Keratinocyte (primary cell): Measurements from ENCODE around the gene TNS3. TPM values are rescaled to one million over a fixed set of nuclear protein-coding genes. Genes with fewer than 3 reads are reported as not detected.

ENCODE experiments used
- DNase-seq: peaks from one replicate; pipeline ENCODE4 v3.0.0-alpha.2; 2011; ENCODE audit warnings: low read depth, missing footprints, low spot score
- FAIRE-seq: peaks from 2 replicates; lab custom pipeline; 2011; peaks lifted over from hg19 to GRCh38; lab: Jason Lieb, UNC
- H2AFZ ChIP-seq: 2 replicates; pipeline ENCODE4 v1.6.0; 2012; ENCODE audit warnings: low read length, control low read depth, inconsistent platforms; ENCODE audit not compliant: control insufficient read depth
- H3K27ac ChIP-seq: 2 replicates; pipeline ENCODE4 v1.5.1; 2011; ENCODE audit warnings: low read length; ENCODE audit not compliant: control insufficient read depth, insufficient read depth
- H3K27me3 ChIP-seq: 3 replicates; pipeline ENCODE4 v1.6.0; 2011; ENCODE audit warnings: low read length; ENCODE audit not compliant: control insufficient read depth, insufficient read depth; ENCODE audit errors: extremely low read depth
- H3K36me3 ChIP-seq, 2 experiments: 2 replicates in 1 of 2; 3 replicates in 1 of 2; pipeline ENCODE4 v1.5.1; 2011; ENCODE audit warnings: low read length in 2 of 2, mild to moderate bottlenecking in 1 of 2; ENCODE audit not compliant: control insufficient read depth in 2 of 2, insufficient read depth in 2 of 2; ENCODE audit errors: extremely low read depth in 1 of 2
- H3K4me1 ChIP-seq: 3 replicates; pipeline ENCODE4 v1.5.1; 2011; ENCODE audit warnings: low read length; ENCODE audit not compliant: control insufficient read depth, insufficient read depth; ENCODE audit errors: extremely low read depth
- H3K4me2 ChIP-seq: 3 replicates; pipeline ENCODE4 v1.6.0; 2011; ENCODE audit warnings: low read depth, low read length; ENCODE audit not compliant: control insufficient read depth, insufficient read depth; ENCODE audit errors: extremely low read depth
- H3K4me3 ChIP-seq, 3 experiments: fragments of 200-600 bp in 1 of 3; sonication (generic) in 1 of 3; 2 replicates in 2 of 3; 3 replicates in 1 of 3; pipeline ENCODE4 v1.5.1; 2011 to 2016; ENCODE audit warnings: low read length in 3 of 3, mild to moderate bottlenecking in 3 of 3, control low read depth in 2 of 3, inconsistent platforms in 1 of 3, low read depth in 1 of 3, mixed read lengths in 1 of 3, mixed run types in 1 of 3, moderate library complexity in 1 of 3; ENCODE audit not compliant: control insufficient read depth in 2 of 3, insufficient read depth in 2 of 3; ENCODE audit errors: extremely low read depth in 1 of 3
- H3K79me2 ChIP-seq: 2 replicates; pipeline ENCODE4 v1.6.0; 2012; ENCODE audit warnings: low read length; ENCODE audit not compliant: control insufficient read depth, insufficient read depth
- H3K9ac ChIP-seq: 3 replicates; pipeline ENCODE4 v1.6.0; 2011; ENCODE audit warnings: low read length; ENCODE audit not compliant: control insufficient read depth, insufficient read depth; ENCODE audit errors: extremely low read depth
- H3K9me1 ChIP-seq: 3 replicates; pipeline ENCODE4 v1.6.0; 2011; ENCODE audit warnings: low read length; ENCODE audit not compliant: control insufficient read depth, insufficient read depth; ENCODE audit errors: extremely low read depth
- H3K9me3 ChIP-seq: 2 replicates; pipeline ENCODE4 v1.5.1; 2012; ENCODE audit warnings: low read depth, low read length; ENCODE audit not compliant: control insufficient read depth
- H4K20me1 ChIP-seq: 3 replicates; pipeline ENCODE4 v1.6.0; 2011; ENCODE audit warnings: low read length; ENCODE audit not compliant: control insufficient read depth, insufficient read depth; ENCODE audit errors: extremely low read depth
- CTCF ChIP-seq, 3 experiments: IDR thresholded peaks in 1 of 3; conservative IDR thresholded peaks in 1 of 3; optimal IDR thresholded peaks in 1 of 3; 2 replicates in 2 of 3; 3 replicates in 1 of 3; pipeline versions ENCODE3 to v1.5.1; 2011; ENCODE audit warnings: low read length in 3 of 3, mild to moderate bottlenecking in 3 of 3, moderate library complexity in 2 of 3, control low read depth in 1 of 3, inconsistent platforms in 1 of 3; ENCODE audit not compliant: insufficient read depth in 2 of 3; ENCODE audit errors: extremely low read depth in 1 of 3
- EZH2 ChIP-seq: IDR thresholded peaks from one replicate; pipeline ENCODE4 v1.6.1; 2012; ENCODE audit warnings: inconsistent platforms, mild to moderate bottlenecking, low read length, moderate library complexity
- dilution Hi-C: fragments of 300-500 bp; cut with MboI; formaldehyde crosslinking; loops from one replicate; pipeline ENCODE4 v1.7.0; 2020; ENCODE audit warnings: low sequenced_read_pairs; ENCODE audit not compliant: extremely low pct_ligation_motif_present
- polyA plus RNA-seq, 5 experiments: library from polyadenylated mRNA; depleted of rRNA in 3 of 5; stranded (reverse) in 3 of 5; stranded (forward) in 1 of 5; unstranded in 1 of 5; fragments of >200 nt; gene quantifications; 1 replicate in 1 of 5; 2 replicates in 3 of 5; 3 replicates in 1 of 5; pipeline versions ENCODE4 v1.2.1 to v1.2.3, GENCODE V29; 2011 to 2012; ENCODE audit warnings: missing spikeins in 2 of 5, low read depth in 1 of 5, low replicate concordance in 1 of 5

Gene TNS3
- polyA plus RNA-seq, 1 donor (not counting 4 experiments of a cell fraction or from before 2014, with no cell fraction given): 3.9 TPM

DNA sequence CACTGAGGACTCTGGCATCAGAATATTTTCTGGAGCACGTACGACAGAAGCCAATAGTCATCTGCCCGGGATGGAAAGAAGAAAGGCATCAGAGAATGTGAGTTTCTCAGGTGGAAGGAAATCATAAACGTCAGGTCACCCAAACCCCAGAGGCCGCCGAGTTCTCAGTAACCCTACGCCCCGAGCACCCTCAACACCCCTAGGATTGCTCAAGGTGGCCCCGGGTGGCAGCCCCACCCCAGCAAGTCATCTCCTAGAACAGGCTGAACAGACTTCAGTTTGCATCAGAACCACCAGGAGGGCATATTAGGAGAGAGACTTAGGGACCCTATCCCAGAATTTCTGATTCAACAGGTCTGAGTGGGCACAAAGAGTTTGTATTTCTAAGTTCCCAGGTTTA is 117.6 kb downstream of the TNS3 start:
- no peak overlapping the region for H3K4me3 ChIP-seq
- DNase-seq (no peak), FAIRE-seq (no peak)
- no peaks in the 10 kb centered on the region for H3K36me3 ChIP-seq
- TF ChIP-seq CTCF (optimal IDR thresholded peaks at IDR 0.05 in 1 of 3, IDR thresholded peaks at IDR 0.05 in 1 of 3, conservative IDR thresholded peaks at IDR 0.05 in 1 of 3; ENCODE audit: extremely low read depth in 1 of 3, insufficient read depth in 2 of 3, low read length in 3 of 3) (no peak), EZH2 (no peak)
- H3K4me2 ChIP-seq: no peak overlapping the region
- H3K79me2 ChIP-seq: no peaks in the 10 kb centered on the region
- dilution Hi-C loops: no loop called here
- no peak overlapping the region for H3K27ac ChIP-seq
- peaks cover 5% of the 10 kb centered on the region for H4K20me1 ChIP-seq
- no peak overlapping the region for H3K9ac ChIP-seq
- no peaks in the 10 kb centered on the region for H3K9me1 ChIP-seq
- peaks cover 7% of the 10 kb centered on the region for H3K27me3 ChIP-seq
- H2AFZ ChIP-seq: no peak overlapping the region
- H3K4me1 ChIP-seq: no peaks in the 10 kb centered on the region
- no peaks in the 10 kb centered on the region for H3K9me3 ChIP-seq

- TF ChIP-seq EZH2: no peak
- no peaks in the 10 kb centered on the region for H3K36me3 ChIP-seq
- no peak overlapping the region for H3K4me2 ChIP-seq
- peaks cover 5% of the 10 kb centered on the region for H4K20me1 ChIP-seq
- H3K4me1 ChIP-seq: no peaks in the 10 kb centered on the region
- no peak overlapping the region for H3K4me3 ChIP-seq
- dilution Hi-C loops: no loop called here
- no peak overlapping the region for H2AFZ ChIP-seq
- no peaks in the 10 kb centered on the region for H3K9me3 ChIP-seq
- no peak overlapping the region for H3K9ac ChIP-seq
- FAIRE-seq: no peak
- H3K27ac ChIP-seq: no peak overlapping the region
- no peaks in the 10 kb centered on the region for H3K79me2 ChIP-seq
- peaks cover 7% of the 10 kb centered on the region for H3K27me3 ChIP-seq
- no peak for DNase-seq
- no peaks in the 10 kb centered on the region for H3K9me1 ChIP-seq
Observed at GRCh38 chr7:47461746-47462145, 120.2 kb downstream of the TNS3 start.

GRCh38 chr7:47461161-47461560 is 120.8 kb downstream of the TNS3 start:
- FAIRE-seq: no peak
- no peaks in the 10 kb centered on the region for H3K9me1 ChIP-seq
- no peak overlapping the region for H3K27ac ChIP-seq
- DNase-seq: no peak
- H3K79me2 ChIP-seq: no peaks in the 10 kb centered on the region
- H3K36me3 ChIP-seq: no peaks in the 10 kb centered on the region
- dilution Hi-C loops: no loop called here
- no peaks in the 10 kb centered on the region for H3K9me3 ChIP-seq
- H3K4me1 ChIP-seq: no peaks in the 10 kb centered on the region
- no peak overlapping the region for H2AFZ ChIP-seq
- peaks cover 7% of the 10 kb centered on the region for H3K27me3 ChIP-seq
- TF ChIP-seq EZH2: no peak
- no peak for TF ChIP-seq CTCF (optimal IDR thresholded peaks at IDR 0.05 in 1 of 3, IDR thresholded peaks at IDR 0.05 in 1 of 3, conservative IDR thresholded peaks at IDR 0.05 in 1 of 3; ENCODE audit: extremely low read depth in 1 of 3, insufficient read depth in 2 of 3, low read length in 3 of 3)
- no peak overlapping the region for H3K4me2 ChIP-seq
- peaks cover 5% of the 10 kb centered on the region for H4K20me1 ChIP-seq
- no peak overlapping the region for H3K9ac ChIP-seq
- no peak overlapping the region for H3K4me3 ChIP-seq
